NCI-H1436 treated with DMSO at 0.1 percent for 48 hours (cell line): ENCODE measurements around the gene GAB2.
"Not testable (repeated sequence)": the region's sequence is repeated elsewhere in the genome, so short reads cannot be mapped to it uniquely, and the experiment has no call there.

Experiments
- DNase-seq: peaks from one replicate; lab custom pipeline; 2025; lab: John Stamatoyannopoulos, UW

The GAB2 gene

GRCh38 chr11:78370406-78371172 is 47.0 kb downstream of the GAB2 start:
- DNase-seq: no peak

- DNase-seq: no peak
These were observed 52.2 kb downstream of the GAB2 start for GRCh38 chr11:78365381-78365792.

- no peak for DNase-seq
These were observed 53.4 kb downstream of the GAB2 start for GRCh38 chr11:78364128-78364751.

- DNase-seq: no peak
These were observed 54.5 kb downstream of the GAB2 start for GRCh38 chr11:78363024-78363619.

GRCh38 chr11:78361228-78361627 is 56.4 kb downstream of the GAB2 start:
- DNase-seq: no peak

GRCh38 chr11:78359921-78360320 is 57.7 kb downstream of the GAB2 start:
- DNase-seq: no peak

- DNase-seq: not testable (repeated sequence)
These were observed 59.7 kb downstream of the GAB2 start for GRCh38 chr11:78357924-78358323.

- not testable (repeated sequence) for DNase-seq
These were observed 60.2 kb downstream of the GAB2 start for GRCh38 chr11:78357425-78357824.

- DNase-seq: not testable (repeated sequence)
These were observed 61.9 kb downstream of the GAB2 start for GRCh38 chr11:78355742-78356141.

GRCh38 chr11:78355309-78355705 is 62.3 kb downstream of the GAB2 start:
- DNase-seq: no peak

- peak; percentile 87 for DNase-seq
These were observed 63.0 kb downstream of the GAB2 start for GRCh38 chr11:78354408-78355308.

GRCh38 chr11:78351979-78352841 is 65.4 kb downstream of the GAB2 start:
- DNase-seq: no peak

GRCh38 chr11:78351193-78351592 is 66.4 kb downstream of the GAB2 start:
- DNase-seq: peak; percentile 47

- DNase-seq: no peak
These were observed 66.9 kb downstream of the GAB2 start for GRCh38 chr11:78350646-78351165.

GRCh38 chr11:78350091-78350645 is 67.5 kb downstream of the GAB2 start:
- DNase-seq: no peak

GRCh38 chr11:78349624-78350023 is 68.0 kb downstream of the GAB2 start:
- DNase-seq: no peak

GRCh38 chr11:78349114-78349513 is 68.5 kb downstream of the GAB2 start:
- DNase-seq: no peak

GRCh38 chr11:78347956-78348355 is 69.7 kb downstream of the GAB2 start:
- no peak for DNase-seq

GRCh38 chr11:78346799-78347198 is 70.8 kb downstream of the GAB2 start:
- DNase-seq: no peak

- DNase-seq: no peak
These were observed 72.2 kb downstream of the GAB2 start for GRCh38 chr11:78345450-78345849.

GRCh38 chr11:78344676-78345075 is 72.9 kb downstream of the GAB2 start:
- DNase-seq: no peak
